Stimulated activated CD4-positive, alpha-beta T cell treated with anti-CD3 and anti-CD28 coated beads, Interleukin-1b, Interleukin-23, amount 100 ng/mL, for 4 hours (primary cell): ENCODE results near the gene LBHD1.
"Not testable (repeated sequence)": the region's sequence is repeated elsewhere in the genome, so short reads cannot be mapped to it uniquely, and the experiment has no call there.

ENCODE experiments used
- DNase-seq, 2 donors: peaks; one replicate each; pipeline ENCODE4 v3.0.0-alpha.2; 2020; ENCODE audit warnings: low read depth in 2 of 2

Gene LBHD1

DNA sequence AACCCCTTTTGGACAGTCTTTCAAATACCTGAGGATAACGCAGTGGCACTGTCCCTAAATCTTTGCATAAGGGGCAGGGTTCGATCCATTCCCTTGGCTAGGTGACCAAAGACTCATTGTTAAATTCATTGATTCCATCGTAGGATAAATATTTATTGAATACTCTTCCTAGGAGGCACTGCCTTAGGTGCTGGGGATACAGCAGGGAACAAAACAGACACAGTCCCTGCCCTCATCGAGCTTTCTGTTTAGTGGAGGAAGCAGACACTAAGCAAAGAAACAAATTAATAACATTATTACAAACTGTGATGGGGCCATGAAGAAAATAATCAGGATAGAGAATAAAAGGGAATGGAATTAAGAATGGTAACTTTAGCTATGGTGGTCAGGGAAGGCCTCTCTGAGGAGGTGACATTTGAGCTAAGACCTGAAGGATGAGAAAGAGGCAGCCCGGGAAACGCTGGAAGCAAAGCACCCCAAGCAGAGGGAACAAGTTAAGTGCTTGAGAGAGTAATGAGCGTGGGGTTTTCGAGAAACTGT, 51.0 kb downstream of the LBHD1 start:
- no peak for DNase-seq

DNA sequence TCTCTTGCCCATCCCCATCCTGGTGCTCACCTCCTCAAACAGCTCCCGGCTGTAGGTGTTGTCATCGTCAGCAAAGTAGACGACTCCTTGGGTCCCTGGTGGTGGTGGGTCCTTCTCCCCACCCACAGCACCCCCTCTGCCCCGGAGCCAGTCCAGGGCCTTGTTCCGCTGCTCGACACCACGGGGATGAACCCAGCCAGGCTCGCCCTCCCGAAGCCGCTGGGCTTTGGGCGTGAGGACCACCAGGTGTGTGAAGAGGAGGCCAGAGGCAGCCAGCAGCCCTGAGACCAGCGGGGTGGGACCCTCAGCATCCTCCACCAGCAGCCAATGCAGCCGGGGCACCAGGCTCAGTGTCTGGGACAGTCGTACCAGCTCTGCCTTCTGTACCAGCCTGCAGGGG, 55.1 kb downstream of the LBHD1 start:
- not testable (repeated sequence) for DNase-seq

DNA sequence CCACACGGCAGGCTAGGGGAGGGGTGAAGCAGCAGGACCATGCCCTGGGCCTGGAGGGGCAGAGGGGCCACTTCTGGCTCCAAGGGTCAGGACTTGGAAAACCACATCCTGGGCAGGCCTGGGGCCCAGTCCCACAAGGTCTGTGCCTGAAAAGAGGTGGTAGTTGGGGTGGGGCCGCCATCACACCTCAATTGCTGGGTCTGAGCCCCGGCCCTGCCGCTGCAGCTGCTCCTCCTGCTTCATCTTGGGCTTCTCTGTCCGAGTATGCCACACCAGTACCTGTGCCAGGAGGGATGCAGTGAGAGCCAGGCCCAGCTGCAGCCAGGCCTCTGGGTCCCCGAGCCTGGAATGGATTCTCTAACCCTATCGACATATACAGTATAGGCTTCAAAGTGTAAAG, 56.5 kb downstream of the LBHD1 start:
- DNase-seq, result no peak

- peak in 1 of 2 donors; percentile 38 for DNase-seq
Measured at GRCh38 chr11:62614275-62614674, 57.8 kb downstream of the LBHD1 start.

DNA sequence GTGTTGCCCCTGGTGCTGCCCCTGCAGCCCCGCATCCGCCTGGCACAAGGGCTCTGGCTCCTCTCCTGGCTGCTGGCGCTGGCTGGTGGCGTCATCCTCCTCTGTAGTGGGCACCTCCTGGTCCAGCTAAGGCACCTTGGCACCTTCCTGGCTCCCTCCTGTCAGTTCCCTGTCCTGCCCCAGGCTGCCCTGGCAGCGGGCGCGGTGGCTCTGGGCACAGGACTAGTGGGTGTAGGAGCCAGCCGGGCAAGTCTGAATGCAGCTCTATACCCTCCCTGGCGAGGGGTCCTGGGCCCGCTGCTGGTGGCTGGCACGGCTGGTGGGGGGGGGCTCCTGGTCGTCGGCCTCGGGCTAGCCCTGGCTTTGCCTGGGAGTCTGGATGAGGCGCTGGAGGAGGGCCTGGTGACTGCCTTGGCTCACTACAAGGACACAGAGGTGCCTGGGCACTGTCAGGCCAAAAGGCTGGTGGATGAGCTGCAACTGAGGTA, 58.7 kb downstream of the LBHD1 start:
- DNase-seq, result no peak
